Measurements from ENCODE around the gene OR4K2.

GRCh38 chr14:19873178-19873577 is 1.8 kb upstream of the OR4K2 start:
- no peak for TF ChIP-seq EZH2 (IDR thresholded peaks at IDR 0.05; ENCODE audit: insufficient read depth, poor library complexity, severe bottlenecking)
- TF ChIP-seq EZH2phosphoT487 (IDR thresholded peaks at IDR 0.05; ENCODE audit: insufficient read depth, low read depth): no peak

Data from GM23248 (cell line).